Activated naive CD4-positive, alpha-beta T cell treated with anti-CD3 and anti-CD28 coated beads, Interleukin-2, amount 50 U/mL, for 16 hours (primary cell): ENCODE measurements around the gene FNDC3B.
"Not testable (repeated sequence)": the region's sequence is repeated elsewhere in the genome, so short reads cannot be mapped to it uniquely, and the experiment has no call there.

ENCODE experiments used
- DNase-seq: peaks from one replicate; pipeline ENCODE4 v3.0.0-alpha.2; 2020

The FNDC3B gene

DNA sequence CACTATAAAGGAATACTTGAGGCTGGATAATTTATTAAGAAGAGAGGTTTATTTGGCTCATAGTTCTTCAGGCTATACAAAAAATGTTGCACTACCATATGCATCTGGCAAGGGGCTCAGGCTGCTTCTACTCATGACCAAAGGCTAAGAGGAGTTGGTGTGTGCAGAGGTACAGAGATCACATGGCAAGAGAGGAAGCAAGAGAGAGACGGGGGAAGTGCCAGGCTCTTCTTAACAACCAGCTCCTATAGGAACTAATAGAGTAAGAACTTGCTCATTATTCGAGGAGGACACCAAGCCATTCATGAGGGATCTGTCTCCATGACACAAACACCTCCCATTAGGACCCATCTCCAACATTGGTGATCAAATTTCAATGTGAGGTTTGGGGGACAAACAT, 6.0 kb upstream of the FNDC3B start:
- DNase-seq: no peak

DNA sequence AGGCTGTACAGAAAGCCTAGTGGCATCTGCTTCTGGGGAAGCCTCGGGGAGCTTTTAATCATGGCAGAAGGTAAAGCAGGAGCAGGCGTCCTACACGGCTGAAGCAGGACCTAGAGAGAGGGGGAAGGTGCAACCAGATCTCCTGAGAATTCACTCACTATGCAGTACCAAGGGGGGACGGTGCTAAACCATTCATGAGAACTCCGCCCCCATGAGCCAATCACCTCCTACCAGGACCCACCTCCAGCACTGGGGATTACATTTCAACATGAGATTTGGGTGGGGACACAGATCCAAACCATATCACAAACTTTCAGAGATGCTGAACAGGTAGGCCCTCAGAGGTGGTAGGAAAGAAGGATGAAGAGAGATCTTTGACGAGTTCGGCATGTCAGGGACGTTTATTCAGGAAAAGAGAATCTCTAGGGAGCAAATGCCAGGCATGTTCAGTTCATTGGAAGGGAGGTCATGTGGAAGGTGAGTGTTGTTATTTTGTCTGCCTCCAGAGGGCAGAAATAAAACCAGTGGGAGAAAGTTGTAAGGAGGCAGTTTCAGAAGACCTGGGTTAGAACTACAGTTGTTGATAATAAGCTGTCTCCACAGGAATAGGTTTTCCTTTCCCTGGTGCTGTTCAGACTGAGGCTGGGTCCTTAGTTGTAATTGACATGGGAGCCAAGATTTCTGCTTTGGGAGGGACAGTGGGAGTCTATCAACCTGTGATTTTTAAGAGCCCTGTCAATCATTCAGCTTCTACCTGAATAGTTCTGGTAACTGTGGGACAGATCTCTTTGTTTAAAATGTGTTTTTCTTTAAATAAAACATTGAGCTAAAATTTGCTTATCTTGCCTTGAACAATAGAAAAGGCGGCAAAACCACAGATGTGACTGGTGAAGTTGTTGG, 4.3 kb upstream of the FNDC3B start:
- DNase-seq: no peak

DNA sequence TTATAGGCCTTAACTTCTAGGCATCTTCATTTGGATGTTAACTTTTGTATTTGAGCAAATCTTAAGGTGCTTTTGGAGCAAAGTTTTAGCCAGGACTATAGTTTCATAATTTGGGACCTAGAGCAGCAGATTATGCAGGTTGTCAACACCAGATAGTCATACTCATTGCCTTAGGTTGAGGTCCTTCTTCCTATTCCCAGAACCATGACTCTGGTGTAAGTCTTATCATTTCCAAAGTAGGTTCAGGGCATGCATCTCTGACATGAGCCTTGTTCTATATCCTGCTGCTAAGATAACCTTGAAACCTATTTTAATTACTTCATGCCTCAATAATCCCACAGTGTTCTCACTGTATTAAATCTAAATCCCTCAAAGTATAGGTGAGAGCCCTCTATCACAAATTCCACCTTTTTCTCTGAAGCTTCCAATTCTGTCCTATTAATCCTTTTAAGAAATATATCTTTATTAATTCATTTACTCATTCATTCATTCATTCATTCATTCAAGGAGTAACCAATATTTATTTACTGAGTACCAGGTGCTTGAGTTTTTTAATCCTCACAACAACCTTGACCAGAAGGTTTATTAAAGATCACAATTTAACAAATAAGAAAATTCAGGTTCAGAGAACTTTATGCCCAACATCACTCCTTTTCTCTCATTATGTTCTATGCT, 2.7 kb upstream of the FNDC3B start:
- no peak for DNase-seq

DNA sequence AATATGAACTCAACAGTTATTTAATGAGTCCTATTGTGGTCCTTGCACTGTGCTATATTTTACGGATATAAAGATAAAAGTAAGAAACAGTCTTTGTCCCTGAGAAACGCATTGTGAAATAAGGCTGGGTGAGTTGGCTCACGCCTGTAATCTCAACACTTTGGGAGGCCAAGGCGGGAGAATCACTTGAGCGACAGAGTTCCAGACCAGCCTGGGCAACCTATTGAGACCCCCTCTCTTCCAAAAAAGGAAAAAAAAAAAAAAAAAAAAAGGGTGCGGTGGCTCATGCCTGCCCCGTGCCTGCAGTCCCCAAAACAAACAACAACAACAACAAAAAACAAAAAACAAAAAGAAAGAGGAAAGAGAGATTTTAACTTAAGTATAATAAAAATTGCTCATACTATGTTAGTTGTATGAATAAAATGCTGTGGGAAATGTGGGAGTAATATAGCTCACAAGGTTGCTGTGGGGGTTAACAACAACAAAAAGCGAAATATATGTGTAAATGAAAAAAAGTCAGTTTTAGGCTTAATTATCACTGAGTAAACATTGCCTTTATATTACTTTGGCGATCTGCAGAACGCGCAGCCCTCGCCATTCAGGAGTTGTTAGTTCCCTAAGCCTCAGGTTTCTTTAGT, 461 bp upstream of the FNDC3B start:
- DNase-seq: no peak

DNA sequence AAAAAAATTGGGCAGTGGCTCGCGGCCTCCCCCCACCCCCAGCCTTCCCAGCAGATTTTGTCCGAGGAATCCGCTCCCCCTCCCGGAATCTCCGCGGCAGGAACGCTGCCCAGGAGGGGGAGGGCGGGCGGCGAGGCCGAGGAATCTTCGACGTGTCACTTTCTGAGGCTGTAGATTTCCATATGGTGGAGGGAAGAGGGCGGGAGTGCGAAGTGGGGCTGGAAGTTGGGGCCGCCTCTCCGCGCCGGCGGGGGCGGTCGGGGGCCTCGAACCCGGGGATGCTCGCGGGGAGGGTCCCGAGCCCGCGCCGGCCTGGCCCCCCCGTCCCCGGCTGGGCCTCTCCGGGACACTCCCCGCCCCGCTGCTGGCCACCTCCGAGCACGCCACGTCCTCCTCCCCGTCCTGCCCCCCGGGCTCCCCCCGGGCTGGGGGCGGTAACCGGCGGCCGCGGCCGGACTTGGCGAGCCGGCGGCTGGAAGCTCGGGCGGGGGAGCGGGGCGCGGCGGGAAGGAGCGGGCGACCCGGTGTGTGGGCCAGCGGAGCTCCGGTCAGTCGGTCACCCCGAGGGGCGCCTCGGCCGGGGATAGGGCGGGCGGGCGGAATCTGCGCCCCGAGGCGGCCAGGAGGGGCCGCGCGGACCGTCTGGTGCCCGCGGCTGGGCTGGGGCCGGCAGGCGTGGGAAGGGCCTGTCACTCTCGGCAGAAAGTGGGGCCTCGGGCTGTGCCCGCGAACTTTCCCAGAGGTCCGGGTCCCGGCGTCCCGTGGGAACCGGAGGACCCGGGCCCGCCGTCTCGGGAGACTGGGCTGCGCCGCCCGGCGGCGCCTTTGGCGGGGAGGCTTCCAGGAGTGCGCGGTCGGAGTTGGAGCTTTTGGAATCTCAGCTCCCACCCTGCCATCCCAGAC, 951 bp downstream of the FNDC3B start:
- DNase-seq: peak; percentile 32

DNA sequence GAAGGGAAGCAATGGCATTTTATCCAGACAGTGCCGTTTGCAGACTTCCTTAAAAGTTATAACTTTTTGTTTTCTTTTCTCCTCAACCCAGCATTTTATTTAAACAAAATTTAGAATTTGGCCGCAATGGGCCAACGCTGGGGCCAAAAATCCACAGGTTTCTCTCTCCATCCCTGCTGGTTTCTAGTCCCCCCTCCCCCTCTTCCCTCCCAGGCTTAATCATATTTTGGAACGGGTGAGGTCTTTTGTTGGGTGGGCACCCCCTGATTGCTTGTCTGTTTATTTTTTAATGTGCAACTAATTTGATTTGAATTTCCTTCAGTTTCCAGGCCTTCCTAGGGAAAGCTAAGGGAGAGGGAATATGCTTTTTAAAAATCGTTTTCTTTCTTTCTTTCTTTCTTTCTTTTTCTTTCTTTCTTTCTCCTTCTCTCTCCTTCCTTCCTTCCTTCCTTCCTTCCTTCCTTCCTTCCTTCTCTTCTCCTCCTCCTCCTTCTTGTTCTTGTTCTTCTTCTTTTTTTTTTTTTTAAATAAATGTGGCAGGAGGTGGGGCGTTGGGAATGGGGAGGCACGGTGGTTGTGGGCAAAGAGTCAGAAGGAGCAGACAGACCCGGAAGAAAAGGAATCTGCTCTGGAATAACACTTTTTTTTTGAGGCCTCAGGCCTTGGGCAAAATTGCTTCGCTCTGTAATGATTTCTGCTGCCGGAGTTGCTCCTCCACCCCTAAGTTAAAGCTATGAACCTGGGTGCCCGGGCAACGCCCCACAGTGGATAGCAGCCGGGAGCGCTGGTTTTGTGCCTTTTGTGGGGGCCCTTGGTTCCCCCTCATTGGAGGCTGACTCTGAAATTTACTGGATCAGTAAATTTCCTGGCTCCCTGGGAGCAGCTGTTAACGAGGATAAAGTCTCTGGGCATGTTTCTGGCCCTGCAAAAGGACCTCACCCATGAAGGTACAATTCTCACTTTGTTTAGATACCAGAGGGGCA, 1.9 kb downstream of the FNDC3B start:
- DNase-seq: no peak

GRCh38 chr3:172042136-172042662, 2.8 kb downstream of the FNDC3B start:
- DNase-seq: no peak

GRCh38 chr3:172042663-172043179, 3.3 kb downstream of the FNDC3B start:
- not testable (repeated sequence) for DNase-seq

GRCh38 chr3:172043233-172043632, 3.9 kb downstream of the FNDC3B start:
- no peak for DNase-seq

DNA sequence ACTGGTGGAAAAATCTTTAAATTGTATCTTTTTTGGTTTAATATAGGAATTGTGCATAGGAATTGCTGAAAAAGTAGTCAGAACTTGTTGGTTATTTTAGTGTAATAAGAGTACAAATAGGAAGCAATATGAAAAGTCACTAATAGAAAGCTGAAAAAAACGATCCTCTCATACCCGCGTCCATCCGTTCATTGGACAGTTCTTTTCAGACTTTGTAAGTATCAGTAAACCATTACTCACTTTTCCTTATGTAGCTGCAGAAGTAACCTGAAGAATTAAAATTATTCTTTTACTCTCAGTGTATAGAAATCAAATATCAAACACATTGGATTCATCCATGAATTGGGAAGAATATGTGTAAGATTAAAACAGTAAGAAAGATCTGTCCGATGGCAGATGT, 4.4 kb downstream of the FNDC3B start:
- no peak for DNase-seq

GRCh38 chr3:172044833-172045585, 5.6 kb downstream of the FNDC3B start:
- no peak for DNase-seq

- DNase-seq: no peak
Observed at GRCh38 chr3:172046268-172046915, 7.0 kb downstream of the FNDC3B start.

DNA sequence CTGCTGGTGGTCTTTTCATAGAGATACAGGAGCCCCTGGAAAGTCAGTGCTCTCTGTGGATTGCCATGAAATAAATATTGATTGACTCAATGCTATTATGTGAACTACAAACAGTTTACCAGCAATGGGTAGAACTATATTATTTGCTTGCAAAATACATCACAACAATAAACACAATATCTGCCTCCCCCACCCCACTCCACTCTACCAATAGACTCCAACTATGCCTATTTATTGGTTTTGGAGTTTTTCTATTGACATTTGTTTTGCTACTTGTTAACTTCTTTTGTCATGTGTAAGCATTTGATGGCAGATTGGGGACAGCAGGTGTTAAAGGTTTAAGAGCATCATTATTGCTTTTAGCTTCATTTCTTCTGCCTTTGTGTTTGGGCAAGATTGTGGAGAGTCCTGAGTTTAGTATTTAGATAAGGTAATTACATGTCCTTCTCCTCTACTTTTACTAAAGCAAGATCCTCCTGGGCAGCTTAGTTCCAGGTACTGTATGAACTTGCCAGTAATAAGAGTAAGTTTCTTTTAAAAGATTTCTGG, 8.3 kb downstream of the FNDC3B start:
- DNase-seq: no peak

- DNase-seq: no peak
Observed at GRCh38 chr3:172048599-172048998, 9.2 kb downstream of the FNDC3B start.

- DNase-seq: no peak
Observed at GRCh38 chr3:172051310-172051956, 12.1 kb downstream of the FNDC3B start.

DNA sequence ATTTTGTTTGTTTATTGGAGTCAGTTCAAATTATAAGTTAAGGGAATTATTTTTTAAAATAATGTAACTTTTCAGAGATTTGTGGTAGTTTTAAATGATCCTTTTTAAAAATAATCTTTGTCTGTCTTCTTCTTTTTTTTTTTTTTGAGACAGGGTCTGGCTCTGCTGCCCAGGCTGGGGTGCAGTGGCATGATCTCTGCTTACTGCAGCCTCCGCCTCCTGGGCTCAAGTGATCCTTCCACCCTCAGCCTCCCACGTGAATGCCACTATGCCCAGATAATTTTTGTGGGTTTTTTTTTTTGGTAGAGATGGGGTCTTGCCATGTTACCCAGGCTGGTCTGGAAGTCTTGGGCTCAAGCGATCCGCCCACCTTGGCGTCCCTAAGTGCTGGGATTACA, 12.6 kb downstream of the FNDC3B start:
- no peak for DNase-seq

- DNase-seq: no peak
Observed at GRCh38 chr3:172052405-172052804, 13.0 kb downstream of the FNDC3B start.

- no peak for DNase-seq
Observed at GRCh38 chr3:172054115-172054764, 14.9 kb downstream of the FNDC3B start.
